K562 (cell line): ENCODE measurements around the gene HMCES. TPM values are rescaled to one million over a fixed set of nuclear protein-coding genes. Genes with fewer than 3 reads are reported as not detected.
"Not testable (repeated sequence)": the region's sequence is repeated elsewhere in the genome, so short reads cannot be mapped to it uniquely, and the experiment has no call there.

Experiments used
- ATAC-seq: fragments of 200-7000 bp; cut with Tn5 transposase; 3 replicates; pipeline ENCODE4 v1.9.1; 2020; ENCODE audit warnings: moderate library complexity
- BruUV-seq: library from RNA; stranded (reverse); fragments of 400-500 nt; replicated peaks from 2 replicates; lab custom pipeline; 2021; lab: Mats Ljungman, UMichigan
- CTCF ChIA-PET: fragments of 300-600 bp; formaldehyde crosslinking; extraction: SDS; loops from one replicate; lab custom pipeline; 2021; ENCODE audit warnings: low intra/inter-chr PET ratio; lab: Yijun Ruan, JAX
- POLR2A ChIA-PET: fragments of 300-600, 350-650 bp; sonication (Branson Sonifier 250); formaldehyde crosslinking; extraction: SDS; loops from one replicate; lab custom pipeline; 2021; ENCODE audit warnings: antibody characterized with exemption, inconsistent platforms; lab: Yijun Ruan, JAX
- DNase-seq, 4 experiments: peaks; one replicate each; pipeline versions ENCODE4 v3.0.0 to v3.0.0-alpha.2; 2011 to 2018; ENCODE audit warnings: low spot score in 3 of 4, mixed read lengths in 3 of 4; ENCODE audit errors: extremely low read depth in 1 of 4
- FAIRE-seq: peaks from 2 replicates; lab custom pipeline; 2011; peaks lifted over from hg19 to GRCh38; lab: Jason Lieb, UNC
- H2AFZ ChIP-seq: 2 replicates; pipeline ENCODE4 v1.6.0; 2011; ENCODE audit warnings: low read depth, low read length, control low read depth, inconsistent platforms
- H3K27ac ChIP-seq: fragments of 200-600 bp; 3 replicates; pipeline ENCODE4 v1.8.0; 2011; ENCODE audit warnings: low read depth, mild to moderate bottlenecking, control low read depth, inconsistent platforms, low read length, moderate library complexity, mixed read lengths; ENCODE audit errors: extremely low read depth
- H3K27me3 ChIP-seq, 2 experiments: fragments of 300-600 bp in 1 of 2; 2 replicates in 1 of 2; 3 replicates in 1 of 2; pipeline versions ENCODE4 v1.6.0 to v1.8.0; 2011; ENCODE audit warnings: inconsistent platforms in 2 of 2, low read length in 2 of 2, mild to moderate bottlenecking in 1 of 2, mixed read lengths in 1 of 2, moderate library complexity in 1 of 2; ENCODE audit not compliant: control insufficient read depth in 2 of 2, insufficient read depth in 2 of 2
- H3K36me3 ChIP-seq: fragments of 300-600 bp; 3 replicates; pipeline ENCODE4 v1.8.0; 2011; ENCODE audit warnings: mild to moderate bottlenecking, low read length, inconsistent platforms; ENCODE audit not compliant: control insufficient read depth, insufficient read depth
- H3K4me1 ChIP-seq, 2 experiments: fragments of 200-600 bp in 1 of 2; replicated peaks in 1 of 2; 2 replicates in 1 of 2; 3 replicates in 1 of 2; pipeline versions ENCODE4 v1.5.1 to v1.8.0; 2011; ENCODE audit warnings: inconsistent platforms in 2 of 2, low read length in 2 of 2, mild to moderate bottlenecking in 1 of 2, mixed read lengths in 1 of 2, moderate library complexity in 1 of 2; ENCODE audit not compliant: control insufficient read depth in 2 of 2, insufficient read depth in 2 of 2
- H3K4me2 ChIP-seq: 2 replicates; pipeline ENCODE4 v1.6.1; 2011; ENCODE audit warnings: low read length, control low read depth, inconsistent platforms, mixed read lengths; ENCODE audit not compliant: insufficient read depth
- H3K4me3 ChIP-seq: fragments of 200-600 bp; sonication (generic), shearing (Covaris generic); 2 replicates; pipeline ENCODE4 v1.5.1; 2016; ENCODE audit warnings: control low read depth, inconsistent platforms
- H3K79me2 ChIP-seq: fragments of 200-600 bp; 3 replicates; pipeline ENCODE4 v1.8.0; 2011; ENCODE audit warnings: low read length, inconsistent platforms; ENCODE audit not compliant: control insufficient read depth, insufficient read depth
- H3K9ac ChIP-seq, 2 experiments: 2 replicates each; pipeline versions ENCODE4 v1.6.0 to v1.6.1; 2011; ENCODE audit warnings: low read depth in 2 of 2, low read length in 2 of 2, control low read depth in 1 of 2, inconsistent platforms in 1 of 2, mild to moderate bottlenecking in 1 of 2, mixed read lengths in 1 of 2; ENCODE audit not compliant: insufficient read depth in 1 of 2
- H3K9me1 ChIP-seq: one replicate; pipeline ENCODE4 v1.6.0; 2011; ENCODE audit warnings: inconsistent platforms, mild to moderate bottlenecking, low read length, moderate library complexity; ENCODE audit not compliant: control insufficient read depth, insufficient read depth
- H3K9me3 ChIP-seq: replicated peaks from 2 replicates; pipeline ENCODE4 v1.5.1; 2011; ENCODE audit warnings: low read depth, low read length, inconsistent platforms; ENCODE audit not compliant: control insufficient read depth, insufficient read depth
- H4K20me1 ChIP-seq: replicated peaks from 2 replicates; pipeline ENCODE4 v1.6.1; 2011; ENCODE audit warnings: low read length, inconsistent platforms, mixed read lengths; ENCODE audit not compliant: control insufficient read depth, insufficient read depth
- GABPB1 ChIP-seq: sonication (generic); formaldehyde crosslinking; IDR thresholded peaks from 2 replicates; pipeline ENCODE4 v1.8.0; 2022; ENCODE audit warnings: mild to moderate bottlenecking, missing genetic modification reagents
- WGBS: fragments of 100-300 bp; shearing (Covaris generic); methylation state at CpG from one replicate; pipeline ENCODE4 v1.1.6; 2016; ENCODE audit warnings: low coverage, mixed read lengths; ENCODE audit not compliant: insufficient coverage; ENCODE audit errors: missing lambda C conversion rate; 5-methylcytosine and 5-hydroxymethylcytosine counted together
- in situ Hi-C: fragments of 300-500 bp; cut with MboI; formaldehyde crosslinking; loops from 4 replicates; pipeline ENCODE4 v1.15.0; 2018; ENCODE audit warnings: inconsistent platforms, mixed read lengths
- intact Hi-C: fragments of 100-400 bp; cut with micrococcal nuclease; formaldehyde crosslinking; loops from 2 replicates; pipeline ENCODE4 v1.14.2; 2022
- polyA plus RNA-seq, 8 experiments: library from polyadenylated mRNA; depleted of rRNA in 4 of 8; stranded (reverse) in 5 of 8; unstranded in 3 of 8; fragments of >200 nt; fragmentation: Nextera tagmentation in 2 of 8; fragmentation: Illumina TruSeq in 1 of 8; extraction: Ambion mirVana in 2 of 8; extraction: Trizol in 1 of 8; gene quantifications; 2 replicates each; pipeline versions ENCODE4 v1.2.1 to v1.2.3, GENCODE V29; 2011 to 2014; ENCODE audit warnings: inconsistent platforms in 1 of 8, missing spikeins in 1 of 8
- total RNA-seq, 7 experiments: library from RNA; depleted of rRNA in 6 of 7; stranded (reverse); fragments of >200 nt in 6 of 7; fragmentation: Illumina TruSeq in 2 of 7; extraction: Trizol in 2 of 7; gene quantifications; 2 replicates each; pipeline versions ENCODE4 v1.2.1 to v1.2.3, GENCODE V29; 2011 to 2021; ENCODE audit warnings: low replicate concordance in 1 of 7

Gene HMCES
- total and polyA plus RNA-seq, 9 of the 15 experiments (the other 6 are each of a cell fraction or from before 2014, with no cell fraction given), result 18.8 to 45.3 (median 24.8) TPM

GRCh38 chr3:129339833-129340232 is 61.2 kb downstream of the HMCES start:
- no CpG with 5 or more reads among the region's 30 CpGs for WGBS
- ATAC-seq, H3K9ac ChIP-seq, in situ Hi-C loops, H4K20me1 ChIP-seq, H3K9me1 ChIP-seq, BruUV-seq, DNase-seq, intact Hi-C loops, H3K36me3 ChIP-seq, CTCF ChIA-PET, H3K79me2 ChIP-seq, FAIRE-seq, H3K9me3 ChIP-seq, H3K27me3 ChIP-seq, H3K4me2 ChIP-seq, H2AFZ ChIP-seq, H3K27ac ChIP-seq, H3K4me3 ChIP-seq, POLR2A ChIA-PET: not testable (repeated sequence)
- peaks cover 3 to 20% of the 10 kb centered on the region in 2 experiments; a peak in 3 of 5 replicates for H3K4me1 ChIP-seq

DNA sequence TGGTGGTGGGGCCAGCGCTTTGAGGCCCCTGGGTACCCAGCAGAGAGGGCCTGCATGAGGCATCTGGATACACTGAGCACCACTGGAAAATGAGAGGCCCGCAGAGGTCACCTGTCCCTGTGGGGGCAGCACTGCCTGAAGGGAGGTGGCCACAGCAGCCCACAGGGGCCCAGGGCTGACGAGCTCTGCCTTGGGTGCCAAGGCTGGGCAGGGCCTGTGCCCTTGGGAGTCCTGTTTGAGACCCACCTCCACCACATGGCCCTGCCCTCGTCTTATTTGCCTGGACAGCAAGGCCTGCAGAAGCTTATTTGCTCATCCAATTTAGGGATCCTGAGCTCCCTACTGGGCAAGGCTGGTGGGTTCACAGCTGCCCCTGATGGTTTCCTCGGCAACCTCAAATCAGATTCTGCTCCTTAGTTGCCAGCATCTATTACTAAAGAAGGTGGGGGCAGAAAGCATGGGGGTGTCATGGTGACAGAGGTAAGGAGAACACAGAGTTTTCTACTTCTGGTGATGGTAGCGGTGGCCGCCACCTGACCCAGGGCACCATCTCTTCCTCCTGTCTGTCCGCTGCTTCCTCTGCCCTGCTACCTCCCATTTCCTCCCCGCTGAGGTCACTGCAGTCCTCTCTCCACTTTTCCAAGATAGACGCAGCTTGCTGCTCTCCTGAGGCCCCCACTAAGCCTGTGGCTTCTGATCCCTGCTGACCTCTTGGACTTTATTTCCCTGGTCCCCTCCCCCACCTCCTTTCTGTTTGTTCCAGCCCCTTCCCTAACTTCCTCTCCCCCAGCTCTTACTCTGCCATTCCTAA is 62.9 kb downstream of the HMCES start:
- 31% methylated on average over 6 of the region's 10 CpGs for WGBS
- Histone ChIP-seq H3K9me1 (no peaks in the 10 kb centered on the region), H3K36me3 (no peaks in the 10 kb centered on the region), H3K9me3 (no peaks in the 10 kb centered on the region), H3K27ac (no peak overlapping the region), H3K4me3 (no peak overlapping the region), H3K79me2 (no peaks in the 10 kb centered on the region), H3K9ac (no peak overlapping the region), H4K20me1 (no peaks in the 10 kb centered on the region), H3K4me2 (no peak overlapping the region), H3K27me3 (no peaks in the 10 kb centered on the region), H3K4me1 (peaks cover 4 to 22% of the 10 kb centered on the region in 2 experiments; a peak in 3 of 5 replicates), H2AFZ (no peak overlapping the region)
- POLR2A ChIA-PET, result interaction anchor here (0.5 to 0.7 kb wide), 4 partner anchors 13 to 1672 kb away, joined by 3 read pairs; no protein-coding TSS in a partner anchor
- CTCF ChIA-PET, result no interaction called here
- DNase-seq, result no peak
- BruUV-seq, result no TSS peak
- in situ Hi-C loops, result no loop called here
- TF ChIP-seq GABPB1 (CRISPR knock-in tag), result no peak
- FAIRE-seq, result no peak
- no peak for ATAC-seq
- intact Hi-C loops, result no loop called here
